ENCODE measurements around the gene LINC00305. TPM values are rescaled to one million over a fixed set of nuclear protein-coding genes. Genes with fewer than 3 reads are reported as not detected.

Gene LINC00305
- total and polyA plus RNA-seq, 2 of the 8 experiments (the other 6 are each of a cell fraction or from before 2014, with no cell fraction given) = not detected

GRCh38 chr18:64180617-64181016 lies 31.7 kb upstream of the LINC00305 start:
- Histone ChIP-seq H3K23me2 (ENCODE audit: low read depth, low read length) (no peaks in the 10 kb centered on the region), H2BK120ac (replicated peaks; ENCODE audit: low read depth, low read length) (no peak overlapping the region), H3K79me2 (ENCODE audit: control insufficient read depth in 1 of 2, insufficient read depth in 2 of 2, low read length in 2 of 2) (no peaks in the 10 kb centered on the region), H2AK5ac (ENCODE audit: low read depth, low read length) (no peak overlapping the region), H4K5ac (ENCODE audit: insufficient read length, low read depth, low read length) (no peak overlapping the region), H3K36me3 (ENCODE audit: control insufficient read depth in 2 of 4, insufficient read depth in 4 of 4, low read length in 3 of 4) (no peaks in the 10 kb centered on the region), H3K14ac (ENCODE audit: insufficient read length) (no peak overlapping the region), H3K9ac (replicated peaks in 1 of 4; ENCODE audit: extremely low read depth in 1 of 4, low read depth in 3 of 4, low read length in 3 of 4) (no peak overlapping the region), H4K8ac (ENCODE audit: extremely low read depth, insufficient read depth, low read length) (no peak overlapping the region), H3K18ac (ENCODE audit: extremely low read depth, low read length) (no peak overlapping the region), H2BK20ac (ENCODE audit: low read length) (no peak overlapping the region), H3K56ac (replicated peaks; ENCODE audit: insufficient read length, low read depth, low read length) (no peak overlapping the region), H4K20me1 (replicated peaks in 1 of 2; ENCODE audit: control insufficient read depth in 1 of 2, insufficient read depth in 2 of 2, low read length in 2 of 2) (no peaks in the 10 kb centered on the region), H3K23ac (ENCODE audit: insufficient read length) (no peak overlapping the region), H2BK12ac (ENCODE audit: low read depth, low read length) (no peak overlapping the region), H3K4ac (replicated peaks; ENCODE audit: insufficient read length, low read depth, low read length) (no peak overlapping the region), H4K91ac (replicated peaks; ENCODE audit: insufficient read length, low read length) (no peak overlapping the region), H3K79me1 (ENCODE audit: low read depth, low read length) (no peaks in the 10 kb centered on the region), H2BK15ac (ENCODE audit: low read length) (no peak overlapping the region), H3K4me3 (ENCODE audit: extremely low read depth in 1 of 4, insufficient read depth in 2 of 4, low read depth in 3 of 4, low read length in 4 of 4) (no peak overlapping the region), H2AFZ (ENCODE audit: low read length) (no peak overlapping the region), H3K27me3 (replicated peaks in 1 of 4; ENCODE audit: control insufficient read depth in 3 of 4, extremely low read depth in 1 of 4, insufficient read depth in 3 of 4, low read length in 3 of 4) (no peaks in the 10 kb centered on the region), H2BK5ac (ENCODE audit: low read depth, low read length) (no peak overlapping the region), H3K4me2 (ENCODE audit: insufficient read depth in 1 of 2, low read depth in 2 of 2, low read length in 2 of 2) (no peak overlapping the region), H3K27ac (ENCODE audit: low read depth, low read length) (no peak overlapping the region), H3K9me3 (ENCODE audit: insufficient read depth in 2 of 2, low read depth in 1 of 2, low read length in 1 of 2) (no peaks in the 10 kb centered on the region), H3K4me1 (replicated peaks in 1 of 4; ENCODE audit: control insufficient read depth in 3 of 4, insufficient read depth in 4 of 4, low read length in 3 of 4) (peaks cover 0 to 3% (median 0%) of the 10 kb centered on the region in 4 experiments; a peak in 1 of 7 replicates)
- 100% methylated on average over 1 of the region's 1 CpG; no CpG with 5 or more reads in 1 of the 2 experiments for WGBS, 2 experiments (ENCODE audit: extremely low coverage in 1 of 2, insufficient coverage in 1 of 2, insufficient read length in 1 of 2, insufficient replicate concordance in 2 of 2, low coverage in 1 of 2, low lambda C conversion rate in 2 of 2, missing lambda C conversion rate in 1 of 2)
- ChIA-PET POLR2A (ENCODE audit: partially characterized antibody) (no interaction called here), CTCF (ENCODE audit: partially characterized antibody) (interaction anchor here (1.0 to 1.2 kb wide), 2 partner anchors 16 to 61 kb away, joined by 3 to 6 read pairs; no protein-coding TSS in a partner anchor)
- FAIRE-seq (no peak), DNase-seq (ENCODE audit: low read depth in 1 of 2, low spot score in 2 of 2) (no peak)
- TF ChIP-seq POU5F1 (IDR thresholded peaks at IDR 0.05; ENCODE audit: low read depth, low read length) = no peak
